Measurements from ENCODE around the gene GPC5.

GPC5 gene

GRCh38 chr13:91716436-91717065 is 318.1 kb downstream of the GPC5 start:
- no peak for TF ChIP-seq CTCF (conservative IDR thresholded peaks at IDR 0.05)
- no peak overlapping the region for H3K27ac ChIP-seq

- no peak for TF ChIP-seq CTCF (conservative IDR thresholded peaks at IDR 0.05)
- no peak overlapping the region for H3K27ac ChIP-seq
These were observed 320.6 kb downstream of the GPC5 start for GRCh38 chr13:91719033-91719432.

- no peak for TF ChIP-seq CTCF (conservative IDR thresholded peaks at IDR 0.05)
These were observed 323.0 kb downstream of the GPC5 start for GRCh38 chr13:91721413-91721812.

GRCh38 chr13:91722267-91722884 is 324.0 kb downstream of the GPC5 start:
- no peak overlapping the region for H3K27ac ChIP-seq
- peak; percentile 81 for TF ChIP-seq CTCF (conservative IDR thresholded peaks at IDR 0.05)

More at GRCh38 chr13:91721413-91721812, 323.0 kb downstream of the GPC5 start:
- no peak overlapping the region for H3K27ac ChIP-seq

GRCh38 chr13:91724591-91724990 is 326.2 kb downstream of the GPC5 start:
- no peak for TF ChIP-seq CTCF (conservative IDR thresholded peaks at IDR 0.05)
- H3K27ac ChIP-seq, result no peak overlapping the region

GRCh38 chr13:91725646-91726045 is 327.2 kb downstream of the GPC5 start:
- TF ChIP-seq CTCF (conservative IDR thresholded peaks at IDR 0.05), result no peak
- H3K27ac ChIP-seq, result no peak overlapping the region

GRCh38 chr13:91726671-91727070 is 328.2 kb downstream of the GPC5 start:
- H3K27ac ChIP-seq, result no peak overlapping the region
- TF ChIP-seq CTCF (conservative IDR thresholded peaks at IDR 0.05), result no peak
